ENCODE measurements around the gene MAPK4. TPM values are rescaled to one million over a fixed set of nuclear protein-coding genes. Genes with fewer than 3 reads are reported as not detected.

The MAPK4 gene
- total RNA-seq, 1 donor from 2014 or later = 7.0 TPM

DNA sequence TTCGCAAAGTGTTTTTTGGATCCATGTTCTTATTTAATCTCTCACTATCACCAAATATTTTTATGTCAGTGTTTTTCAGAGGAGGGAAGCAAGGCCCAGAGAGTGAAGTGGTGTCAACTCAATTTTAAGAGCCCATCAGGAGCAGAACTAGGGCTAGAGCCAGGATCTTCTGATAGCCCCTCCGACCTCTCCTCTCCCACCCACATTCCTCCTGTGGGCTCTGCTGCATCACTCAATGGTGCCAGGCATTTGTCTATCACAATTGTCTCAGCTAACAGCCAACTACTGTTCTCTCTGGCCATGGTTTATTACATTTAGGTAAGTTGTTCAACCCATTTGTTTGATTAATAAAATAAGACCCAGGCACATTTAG is 68.6 kb downstream of the MAPK4 start:
- no peaks in the 10 kb centered on the region for H3K9me3 ChIP-seq
- no peaks in the 10 kb centered on the region for H3K4me1 ChIP-seq
- intact Hi-C loops (cut with DNase I) = no loop called here
- no peaks in the 10 kb centered on the region for H3K27me3 ChIP-seq
- ATAC-seq = no peak
- no peak for DNase-seq
- H3K4me3 ChIP-seq = no peak overlapping the region
- no peaks in the 10 kb centered on the region for H3K36me3 ChIP-seq
- no peak overlapping the region for H3K27ac ChIP-seq
- TF ChIP-seq, protein P1, sequence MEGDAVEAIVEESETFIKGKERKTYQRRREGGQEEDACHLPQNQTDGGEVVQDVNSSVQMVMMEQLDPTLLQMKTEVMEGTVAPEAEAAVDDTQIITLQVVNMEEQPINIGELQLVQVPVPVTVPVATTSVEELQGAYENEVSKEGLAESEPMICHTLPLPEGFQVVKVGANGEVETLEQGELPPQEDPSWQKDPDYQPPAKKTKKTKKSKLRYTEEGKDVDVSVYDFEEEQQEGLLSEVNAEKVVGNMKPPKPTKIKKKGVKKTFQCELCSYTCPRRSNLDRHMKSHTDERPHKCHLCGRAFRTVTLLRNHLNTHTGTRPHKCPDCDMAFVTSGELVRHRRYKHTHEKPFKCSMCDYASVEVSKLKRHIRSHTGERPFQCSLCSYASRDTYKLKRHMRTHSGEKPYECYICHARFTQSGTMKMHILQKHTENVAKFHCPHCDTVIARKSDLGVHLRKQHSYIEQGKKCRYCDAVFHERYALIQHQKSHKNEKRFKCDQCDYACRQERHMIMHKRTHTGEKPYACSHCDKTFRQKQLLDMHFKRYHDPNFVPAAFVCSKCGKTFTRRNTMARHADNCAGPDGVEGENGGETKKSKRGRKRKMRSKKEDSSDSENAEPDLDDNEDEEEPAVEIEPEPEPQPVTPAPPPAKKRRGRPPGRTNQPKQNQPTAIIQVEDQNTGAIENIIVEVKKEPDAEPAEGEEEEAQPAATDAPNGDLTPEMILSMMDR (IDR thresholded peaks at IDR 0.05) = no peak

DNA sequence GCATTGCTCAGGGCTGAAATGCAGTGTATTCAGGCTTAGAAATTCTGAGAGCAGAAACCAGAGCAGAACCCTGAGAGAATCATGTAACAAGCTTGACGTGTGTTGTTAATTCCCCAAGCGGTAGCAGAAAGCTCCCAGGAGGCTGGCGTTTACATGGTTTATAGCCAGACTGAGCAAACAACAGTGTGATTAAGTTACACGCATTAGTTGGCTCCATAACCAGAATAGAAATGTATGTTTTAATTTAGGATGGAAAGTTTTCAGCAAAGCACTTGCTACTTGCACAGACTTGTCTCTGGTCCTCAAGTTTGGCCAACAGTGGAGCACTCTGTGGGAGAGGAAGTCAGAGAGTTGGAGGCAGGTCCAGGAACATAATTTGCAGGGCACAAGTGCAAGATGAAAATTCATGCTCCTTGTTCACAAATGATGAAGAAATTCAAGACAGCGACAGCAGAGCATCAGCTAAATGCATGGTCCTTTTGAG is 69.3 kb downstream of the MAPK4 start:
- Histone ChIP-seq H3K9me3 (no peaks in the 10 kb centered on the region), H3K27ac (no peak overlapping the region), H3K27me3 (no peaks in the 10 kb centered on the region), H3K36me3 (no peaks in the 10 kb centered on the region), H3K4me1 (no peaks in the 10 kb centered on the region), H3K4me3 (no peak overlapping the region)
- ATAC-seq (no peak), DNase-seq (no peak)
- TF ChIP-seq, protein P1 (IDR thresholded peaks at IDR 0.05) = no peak
- intact Hi-C loops (cut with DNase I) = no loop called here

DNA sequence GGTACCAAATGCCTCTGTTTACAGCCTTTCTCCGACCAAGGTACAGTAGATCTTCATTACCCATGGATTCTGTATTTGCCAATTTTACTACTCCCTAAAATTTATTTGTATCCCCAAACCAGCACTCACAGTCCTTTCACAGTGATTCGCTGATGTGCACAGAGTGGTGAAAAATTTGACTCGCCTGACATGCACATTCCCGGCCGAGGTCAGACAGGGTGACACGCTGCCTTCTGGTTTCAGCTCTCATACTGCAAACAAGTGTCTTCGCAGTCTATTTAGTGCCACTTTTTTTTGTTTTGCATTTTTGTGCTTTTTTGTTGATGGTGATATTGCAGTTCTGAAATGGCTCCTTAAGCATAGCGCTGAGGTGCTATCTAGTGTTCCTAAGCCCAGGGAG is 71.0 kb downstream of the MAPK4 start:
- no peaks in the 10 kb centered on the region for H3K27me3 ChIP-seq
- H3K27ac ChIP-seq = no peak overlapping the region
- H3K4me1 ChIP-seq = no peaks in the 10 kb centered on the region
- ATAC-seq (no peak), DNase-seq (no peak)
- H3K36me3 ChIP-seq = no peaks in the 10 kb centered on the region
- intact Hi-C loops (cut with DNase I) = no loop called here
- H3K4me3 ChIP-seq = no peak overlapping the region
- TF ChIP-seq, protein P1 (IDR thresholded peaks at IDR 0.05) = no peak
- H3K9me3 ChIP-seq = no peaks in the 10 kb centered on the region

DNA sequence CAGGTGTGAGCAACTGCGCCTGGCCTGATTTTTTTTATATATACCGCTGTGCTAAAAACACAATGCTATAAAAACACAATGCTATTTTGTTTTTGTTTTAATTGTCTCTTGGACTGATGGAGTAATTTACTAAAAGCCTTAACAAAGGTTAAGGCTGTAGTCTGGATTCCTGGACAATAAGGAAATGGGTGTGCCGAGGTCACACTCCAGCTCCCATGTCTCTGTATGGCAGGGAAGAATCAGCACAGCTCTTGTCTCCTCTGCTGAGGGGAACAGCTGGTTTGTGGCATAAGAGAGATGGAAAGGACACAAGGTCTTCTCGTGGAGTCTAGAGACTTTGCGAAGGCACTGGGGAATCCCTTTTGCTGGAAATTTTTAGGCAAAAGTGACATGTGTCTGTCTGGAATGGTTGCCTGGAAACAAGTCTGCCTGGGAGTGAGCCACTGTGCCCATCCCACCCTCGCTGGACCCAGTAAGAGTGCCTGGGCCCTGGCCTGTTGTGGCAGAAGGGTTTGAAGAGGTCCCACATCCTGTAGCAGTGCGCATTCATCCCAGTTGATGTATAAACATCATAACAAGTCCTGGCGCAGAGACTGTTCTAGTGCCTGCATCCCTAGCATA is 73.1 kb downstream of the MAPK4 start:
- H3K27me3 ChIP-seq = no peaks in the 10 kb centered on the region
- no peaks in the 10 kb centered on the region for H3K36me3 ChIP-seq
- H3K27ac ChIP-seq = no peak overlapping the region
- H3K9me3 ChIP-seq = no peaks in the 10 kb centered on the region
- no peak for DNase-seq
- H3K4me1 ChIP-seq = no peaks in the 10 kb centered on the region
- H3K4me3 ChIP-seq = no peak overlapping the region
- no peak for ATAC-seq
- TF ChIP-seq, protein P1 (IDR thresholded peaks at IDR 0.05) = no peak
- intact Hi-C loops (cut with DNase I) = no loop called here

DNA sequence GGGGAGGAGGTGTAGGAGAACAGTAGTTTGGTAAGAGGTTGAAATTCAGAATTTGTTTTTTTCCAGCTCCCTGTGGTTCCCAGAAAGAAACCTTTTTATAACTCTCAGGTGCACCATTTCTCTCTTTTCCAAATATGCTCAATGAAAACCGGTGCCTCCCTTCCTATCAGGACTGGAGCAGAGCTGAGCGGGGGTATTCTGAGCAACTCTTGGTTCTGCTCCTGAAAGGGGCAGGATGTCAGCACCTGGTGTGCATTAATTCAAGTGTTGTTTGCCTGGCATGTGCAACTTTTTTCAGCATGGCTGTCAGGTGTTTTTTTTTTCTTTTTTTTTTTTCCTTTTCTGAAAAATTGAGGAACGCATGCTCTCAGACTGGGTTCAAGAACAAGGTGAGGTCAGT is 74.1 kb downstream of the MAPK4 start:
- DNase-seq (no peak), ATAC-seq (no peak)
- Histone ChIP-seq H3K27ac (no peak overlapping the region), H3K4me3 (no peak overlapping the region), H3K36me3 (no peaks in the 10 kb centered on the region), H3K9me3 (no peaks in the 10 kb centered on the region), H3K27me3 (no peaks in the 10 kb centered on the region), H3K4me1 (no peaks in the 10 kb centered on the region)
- intact Hi-C loops (cut with DNase I) = no loop called here
- TF ChIP-seq, protein P1 (IDR thresholded peaks at IDR 0.05) = no peak

Data from upper lobe of right lung (tissue), 1 donor.